Keratinocyte (primary cell): ENCODE data around the gene TAS2R38.

Source experiments
- CTCF ChIP-seq, 3 experiments: IDR thresholded peaks in 1 of 3; conservative IDR thresholded peaks in 1 of 3; optimal IDR thresholded peaks in 1 of 3; 2 replicates in 2 of 3; 3 replicates in 1 of 3; pipeline versions ENCODE3 to v1.5.1; 2011; ENCODE audit warnings: low read length in 3 of 3, mild to moderate bottlenecking in 3 of 3, moderate library complexity in 2 of 3, control low read depth in 1 of 3, inconsistent platforms in 1 of 3; ENCODE audit not compliant: insufficient read depth in 2 of 3; ENCODE audit errors: extremely low read depth in 1 of 3
- EZH2 ChIP-seq: IDR thresholded peaks from one replicate; pipeline ENCODE4 v1.6.1; 2012; ENCODE audit warnings: inconsistent platforms, mild to moderate bottlenecking, low read length, moderate library complexity

DNA sequence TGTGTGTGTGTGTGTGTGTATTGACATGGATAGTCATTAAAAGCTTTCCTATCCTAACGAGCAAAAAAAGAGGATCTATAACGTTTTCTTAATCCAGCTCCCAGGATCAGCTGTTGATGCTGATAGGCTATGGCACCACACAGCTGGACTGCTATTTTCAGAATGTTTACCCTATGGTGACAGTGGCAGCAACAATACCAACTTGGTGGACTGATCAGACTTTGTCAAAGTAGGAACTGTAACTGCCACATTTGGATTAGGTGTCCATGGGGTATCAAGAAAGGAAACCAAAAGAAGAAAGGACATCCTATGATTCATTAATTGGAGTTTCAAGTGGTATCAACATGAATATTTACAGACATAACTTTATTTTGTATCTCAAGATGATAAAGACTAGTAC is 24.1 kb downstream of the TAS2R38 start:
- TF ChIP-seq CTCF (optimal IDR thresholded peaks at IDR 0.05 in 1 of 3, IDR thresholded peaks at IDR 0.05 in 1 of 3, conservative IDR thresholded peaks at IDR 0.05 in 1 of 3; ENCODE audit: extremely low read depth in 1 of 3, insufficient read depth in 2 of 3, low read length in 3 of 3) (no peak), EZH2 (no peak)
